HFFc6 (cell line): ENCODE measurements around the gene IFT25. TPM values are rescaled to one million over a fixed set of nuclear protein-coding genes. Genes with fewer than 3 reads are reported as not detected.
A peak's percentile ranks its signal among the peaks of the same experiment; 100 is the strongest.

Experiments
- DNase-seq: peaks from one replicate; pipeline ENCODE4 v3.0.0-alpha.2; 2018
- H3K27ac Mint-ChIP-seq: 2 replicates; pipeline ENCODE4 v1.8.0; 2020; ENCODE audit warnings: mild to moderate bottlenecking, mixed read lengths
- H3K27me3 Mint-ChIP-seq: 2 replicates; pipeline ENCODE4 v1.8.0; 2021; ENCODE audit warnings: mild to moderate bottlenecking, moderate library complexity, mixed read lengths; ENCODE audit not compliant: insufficient read depth
- H3K36me3 Mint-ChIP-seq: 2 replicates; pipeline ENCODE4 v1.8.0; 2021; ENCODE audit warnings: low read depth, mixed read lengths
- H3K4me1 Mint-ChIP-seq: 2 replicates; pipeline ENCODE4 v1.8.0; 2020; ENCODE audit warnings: low read depth, mixed read lengths
- H3K4me3 Mint-ChIP-seq: 2 replicates; pipeline ENCODE4 v1.8.0; 2020; ENCODE audit warnings: mild to moderate bottlenecking, moderate library complexity, mixed read lengths
- H3K9me3 Mint-ChIP-seq: 2 replicates; pipeline ENCODE4 v1.8.0; 2020; ENCODE audit warnings: mild to moderate bottlenecking, mixed read lengths
- CTCF ChIP-seq: fragments of 200-600 bp; sonication (generic); IDR thresholded peaks from 2 replicates; pipeline ENCODE4 v1.5.0; 2021; ENCODE audit warnings: antibody characterized with exemption, mild to moderate bottlenecking
- total RNA-seq, 6 experiments: library from RNA; stranded (reverse); fragmentation: NEBNext Ultra II Directional; extraction: Animal tissue kit (Norgen Biotek cat#: 25700); gene quantifications; 2 replicates in 1 of 6; 3 replicates in 5 of 6; pipeline ENCODE4 v1.2.3, GENCODE V29; 2021

Gene IFT25
- total RNA-seq, 6 experiments from 2014 or later, result 20.9 to 36.9 (median 35.1) TPM

DNA sequence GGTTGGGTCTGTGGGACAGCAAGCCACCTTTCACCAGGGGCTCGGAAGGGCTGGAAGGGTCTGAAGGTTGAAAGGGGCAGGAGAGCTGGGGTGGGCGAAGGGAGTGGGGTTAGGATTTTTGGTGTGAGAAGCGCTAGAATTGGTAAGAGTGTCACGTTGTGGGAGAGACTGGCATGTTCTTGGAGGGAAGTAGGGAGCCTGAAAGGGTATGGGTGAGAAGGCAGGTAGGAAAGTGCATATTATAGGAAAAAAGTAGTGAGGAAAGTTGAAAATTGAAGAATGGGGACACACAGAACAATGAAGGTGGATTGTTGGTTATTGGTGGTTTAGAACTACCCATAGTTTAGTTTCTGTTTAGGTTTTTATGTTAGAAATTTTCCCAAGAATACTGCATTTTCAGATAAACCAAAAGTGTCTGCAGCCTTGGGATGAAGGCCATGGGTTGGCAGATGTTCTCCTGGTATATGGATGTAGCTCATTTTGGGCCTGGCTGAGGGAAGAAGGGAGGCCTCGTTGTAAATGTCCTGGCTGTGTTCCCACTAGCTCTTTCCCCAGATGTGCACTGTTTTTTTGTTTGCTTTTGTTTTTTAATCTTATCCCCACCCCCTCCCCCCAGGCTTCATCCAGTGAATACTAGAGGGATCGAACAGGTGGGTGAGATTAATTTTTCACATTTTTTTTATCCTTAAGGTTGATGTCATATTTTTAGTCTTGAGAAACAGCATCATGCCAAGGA, 1.8 kb upstream of the IFT25 start:
- TF ChIP-seq CTCF, result no peak
- H3K27ac Mint-ChIP-seq, result peak overlapping the region; percentile 72
- H3K36me3 Mint-ChIP-seq, result peaks cover 16% of the 10 kb centered on the region
- peaks cover 69% of the 10 kb centered on the region for H3K4me1 Mint-ChIP-seq
- no peaks in the 10 kb centered on the region for H3K9me3 Mint-ChIP-seq
- DNase-seq, result no peak
- H3K4me3 Mint-ChIP-seq, result peak overlapping the region; percentile 97
- H3K27me3 Mint-ChIP-seq, result no peaks in the 10 kb centered on the region; the same call in 1 of the 2 replicates

DNA sequence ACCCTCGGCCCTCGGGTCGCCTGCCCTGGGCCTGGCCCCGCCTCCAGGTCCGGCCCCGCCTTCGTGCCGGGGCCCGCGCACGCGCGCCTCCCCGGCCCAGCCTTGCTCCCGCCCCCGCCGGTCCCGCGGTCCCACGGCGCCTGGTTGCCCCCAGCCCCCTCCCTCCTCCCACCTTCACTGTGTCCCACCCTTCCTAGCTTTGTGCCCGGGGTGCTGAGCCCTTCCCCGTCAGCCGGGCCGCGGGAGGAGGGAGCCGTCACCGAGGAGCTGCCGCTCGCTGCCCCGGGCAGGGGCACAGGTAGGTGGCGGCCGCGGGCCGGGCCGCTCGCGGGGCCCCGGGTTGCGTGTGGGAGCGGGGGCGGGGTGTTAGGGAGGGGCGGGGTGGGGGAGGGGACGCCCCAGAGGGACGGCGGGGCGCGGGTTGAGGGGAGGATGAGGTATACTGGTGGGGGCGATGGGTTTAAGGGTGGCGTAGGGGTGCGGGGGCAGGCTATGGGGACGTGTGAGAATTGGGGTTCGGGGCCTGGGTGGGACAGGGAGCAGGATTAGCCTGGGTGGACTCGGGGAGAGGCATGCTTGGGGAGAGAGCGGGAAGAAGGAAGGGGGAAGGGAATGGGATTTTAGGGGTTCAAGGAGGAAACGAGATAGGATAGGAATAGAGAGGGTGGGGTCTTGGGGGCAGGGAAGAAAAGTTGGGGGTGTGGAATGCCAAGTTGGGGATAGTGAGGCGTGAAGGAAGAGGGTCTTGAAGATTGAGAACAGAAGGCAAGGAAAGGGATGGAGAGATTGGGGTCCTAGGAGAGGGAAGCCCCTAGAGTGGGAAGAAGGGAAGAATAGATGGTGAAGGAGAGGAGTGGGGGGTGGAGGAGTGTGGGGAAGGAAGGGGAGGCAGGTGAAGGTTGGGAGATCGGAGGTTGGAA, 1.0 kb upstream of the IFT25 start, which contains the start of gene LRRC42:
Gene LRRC42, plus strand, starts transcription at position 99 of the 920 bp plus-strand sequence. CDS start 5,650 bp downstream, outside the sequence.
- H3K4me1 Mint-ChIP-seq, result peaks cover 69% of the 10 kb centered on the region
- H3K27ac Mint-ChIP-seq, result peak within 1 kb of the TSS; percentile 91
- H3K9me3 Mint-ChIP-seq, result no peaks in the 10 kb centered on the region

GRCh38 chr1:53945183-53945432, 391 bp downstream of the IFT25 start:
- DNase-seq, result no peak
- TF ChIP-seq CTCF, result no peak
- peaks cover 11% of the 10 kb centered on the region for H3K36me3 Mint-ChIP-seq
- H3K27me3 Mint-ChIP-seq, result no peaks in the 10 kb centered on the region; the same call in 1 of the 2 replicates
- H3K27ac Mint-ChIP-seq, result peak overlapping the region; percentile 91
- H3K9me3 Mint-ChIP-seq, result no peaks in the 10 kb centered on the region
- H3K4me3 Mint-ChIP-seq, result peak overlapping the region; percentile 97
- peaks cover 58% of the 10 kb centered on the region for H3K4me1 Mint-ChIP-seq

More for the DNA sequence above, 1.0 kb upstream of the IFT25 start, which contains the start of gene LRRC42:
- peaks cover 11% of the 10 kb centered on the region for H3K36me3 Mint-ChIP-seq
- peak within 1 kb of the TSS; percentile 97 for H3K4me3 Mint-ChIP-seq
- no peak for TF ChIP-seq CTCF
- no peaks in the 10 kb centered on the region; the same call in 1 of the 2 replicates for H3K27me3 Mint-ChIP-seq
- no peak for DNase-seq

- Mint-ChIP-seq H3K27ac (peak overlapping the region; percentile 91), H3K36me3 (peaks cover 11% of the 10 kb centered on the region), H3K27me3 (no peaks in the 10 kb centered on the region; the same call in 1 of the 2 replicates), H3K4me3 (peak overlapping the region; percentile 97), H3K4me1 (peaks cover 53% of the 10 kb centered on the region), H3K9me3 (no peaks in the 10 kb centered on the region)
- DNase-seq, result no peak
- TF ChIP-seq CTCF, result no peak
Measured at GRCh38 chr1:53944469-53945182, 873 bp downstream of the IFT25 start.

- H3K27ac Mint-ChIP-seq, result no peak overlapping the region
- no peaks in the 10 kb centered on the region for H3K9me3 Mint-ChIP-seq
- H3K4me1 Mint-ChIP-seq, result peaks cover 45% of the 10 kb centered on the region
- H3K36me3 Mint-ChIP-seq, result peaks cover 11% of the 10 kb centered on the region
- no peak for DNase-seq
- peak overlapping the region; percentile 66 for H3K4me3 Mint-ChIP-seq
- H3K27me3 Mint-ChIP-seq, result no peaks in the 10 kb centered on the region; the same call in 1 of the 2 replicates
- TF ChIP-seq CTCF, result no peak
Measured at GRCh38 chr1:53943490-53944043, 1.9 kb downstream of the IFT25 start.
